A549 (cell line): ENCODE results near the gene FAM187B. TPM values are rescaled to one million over a fixed set of nuclear protein-coding genes. Genes with fewer than 3 reads are reported as not detected.
"Not testable (repeated sequence)": the region's sequence is repeated elsewhere in the genome, so short reads cannot be mapped to it uniquely, and the experiment has no call there.

Experiments
- ATAC-seq, 2 experiments: fragments of 200-7000 bp in 1 of 2; fragments of >200 bp in 1 of 2; cut with Nextera tagmentation in 1 of 2; cut with Tn5 transposase in 1 of 2; 3 replicates each; pipeline versions ENCODE4 v1.8.0 to v1.9.1; 2018 to 2020; ENCODE audit warnings: mild to moderate bottlenecking in 1 of 2, moderate library complexity in 1 of 2
- CTCF ChIA-PET: fragments of 300-600 bp; sonication (Branson Sonifier 250); formaldehyde crosslinking; extraction: SDS; loops from one replicate; lab custom pipeline; 2021; ENCODE audit warnings: antibody characterized with exemption, inconsistent platforms; lab: Yijun Ruan, JAX
- POLR2A ChIA-PET: fragments of 350-600 bp; formaldehyde crosslinking; extraction: SDS; loops from one replicate; lab custom pipeline; 2021; ENCODE audit warnings: antibody characterized with exemption, inconsistent platforms; lab: Yijun Ruan, JAX
- DNase-seq, 2 experiments: peaks; one replicate each; pipeline versions ENCODE4 v3.0.0 to v3.0.0-alpha.2; 2011 to 2016; ENCODE audit warnings: low read depth in 1 of 2, low spot score in 1 of 2
- FAIRE-seq: peaks from 2 replicates; lab custom pipeline; 2011; peaks lifted over from hg19 to GRCh38; lab: Jason Lieb, UNC
- H3K27ac ChIP-seq, 2 experiments: fragments of >200 bp; sonication (Bioruptor Twin); formaldehyde crosslinking; 3 replicates each; pipeline ENCODE4 v1.5.1; 2016 to 2017
- H3K4me1 ChIP-seq: fragments of >200 bp; sonication (Bioruptor Twin); formaldehyde crosslinking; 3 replicates; pipeline ENCODE4 v1.6.1; 2016
- H3K4me2 ChIP-seq: fragments of >200 bp; sonication (Bioruptor Twin); formaldehyde crosslinking; 3 replicates; pipeline ENCODE4 v1.6.1; 2016
- H3K4me3 ChIP-seq: fragments of >200 bp; sonication (Bioruptor Twin); formaldehyde crosslinking; 3 replicates; pipeline ENCODE4 v1.5.1; 2016
- H3K9me3 ChIP-seq: fragments of >200 bp; sonication (Bioruptor Twin); formaldehyde crosslinking; 3 replicates; pipeline ENCODE4 v1.6.1; 2016
- CEBPB ChIP-seq, 2 experiments: fragments of >200 bp in 1 of 2; sonication (Bioruptor Twin) in 1 of 2; formaldehyde crosslinking in 1 of 2; IDR thresholded peaks; 2 replicates each; pipeline ENCODE4 v1.6.1; 2012 to 2016
- EHF ChIP-seq: fragments of 250-450 bp; sonication (Bioruptor Pico); IDR thresholded peaks from 2 replicates; pipeline ENCODE4 v1.5.0; 2020; ENCODE audit warnings: mild to moderate bottlenecking
- EHMT2 ChIP-seq: fragments of 200-600 bp; sonication (generic); IDR thresholded peaks from 2 replicates; pipeline ENCODE4 v1.6.1; 2016; ENCODE audit warnings: antibody characterized with exemption, low read depth, mild to moderate bottlenecking, moderate library complexity
- ELK1 ChIP-seq: fragments of 150-350 bp; IDR thresholded peaks from 2 replicates; pipeline ENCODE4 v1.6.1; 2014; ENCODE audit warnings: low read depth, mild to moderate bottlenecking, low read length
- ESRRA ChIP-seq: fragments of 150-350 bp; IDR thresholded peaks from 2 replicates; pipeline ENCODE4 v1.6.1; 2014; ENCODE audit warnings: mild to moderate bottlenecking, low read length, borderline replicate concordance
- FOSL2 ChIP-seq, 2 experiments: fragments of 450-650 bp in 1 of 2; fragments of >200 bp in 1 of 2; sonication (Bioruptor Twin) in 1 of 2; formaldehyde crosslinking; IDR thresholded peaks; 2 replicates each; pipeline versions ENCODE4 v1.5.0 to v1.6.1; 2016 to 2020; ENCODE audit warnings: mild to moderate bottlenecking in 1 of 2, moderate library complexity in 1 of 2
- FOXS1 ChIP-seq: fragments of 250-450 bp; sonication (Bioruptor Pico); IDR thresholded peaks from 2 replicates; pipeline ENCODE4 v1.5.0; 2020; ENCODE audit warnings: mild to moderate bottlenecking, moderate library complexity
- HEYL ChIP-seq: fragments of 250-450 bp; sonication (Bioruptor Pico); IDR thresholded peaks from 2 replicates; pipeline ENCODE4 v1.8.0; 2021; ENCODE audit warnings: mild to moderate bottlenecking, moderate library complexity
- HOXB13 ChIP-seq: fragments of 250-450 bp; sonication (Bioruptor Pico); IDR thresholded peaks from 2 replicates; pipeline ENCODE4 v1.5.0; 2020; ENCODE audit warnings: low read depth, mild to moderate bottlenecking, moderate library complexity
- JUN ChIP-seq, 2 experiments: fragments of >200 bp; sonication (Bioruptor Twin); formaldehyde crosslinking; IDR thresholded peaks; 2 replicates in 1 of 2; 3 replicates in 1 of 2; pipeline ENCODE4 v1.6.1; 2016 to 2017
- KDM5A ChIP-seq: fragments of 200-600 bp; sonication (generic); IDR thresholded peaks from 2 replicates; pipeline ENCODE4 v1.6.1; 2016; ENCODE audit warnings: antibody characterized with exemption, mild to moderate bottlenecking
- PHF8 ChIP-seq: fragments of 200-600 bp; sonication (generic); IDR thresholded peaks from 2 replicates; pipeline ENCODE4 v1.6.1; 2016; ENCODE audit warnings: low read depth, mild to moderate bottlenecking, antibody characterized with exemption, moderate library complexity, borderline replicate concordance
- RAD21 ChIP-seq, 2 experiments: fragments of >200 bp in 1 of 2; sonication (Bioruptor Twin) in 1 of 2; formaldehyde crosslinking in 1 of 2; IDR thresholded peaks in 1 of 2; conservative IDR thresholded peaks in 1 of 2; 2 replicates in 1 of 2; 3 replicates in 1 of 2; pipeline ENCODE4 v1.6.1; 2012 to 2018; ENCODE audit warnings: inconsistent platforms in 1 of 2
- RCOR1 ChIP-seq: fragments of 150-350 bp; IDR thresholded peaks from 2 replicates; pipeline ENCODE4 v1.6.1; 2014; ENCODE audit warnings: antibody characterized with exemption, low read length, low read depth
- TFCP2L1 ChIP-seq: fragments of 250-450 bp; sonication (Bioruptor Pico); IDR thresholded peaks from 2 replicates; pipeline ENCODE4 v1.5.0; 2021; ENCODE audit warnings: mild to moderate bottlenecking
- ZC3H11A ChIP-seq: fragments of 450-650 bp; IDR thresholded peaks from 2 replicates; pipeline ENCODE4 v1.6.1; 2014; ENCODE audit warnings: antibody characterized with exemption, mild to moderate bottlenecking
- ZFP36 ChIP-seq: fragments of 450-650 bp; IDR thresholded peaks from 2 replicates; pipeline ENCODE4 v1.6.1; 2014; ENCODE audit warnings: borderline replicate concordance; ENCODE audit not compliant: partially characterized antibody
- WGBS: methylation state at CpG from one replicate; pipeline ENCODE4 v1.1.6; 2017; ENCODE audit errors: missing lambda C conversion rate; 5-methylcytosine and 5-hydroxymethylcytosine counted together
- polyA plus RNA-seq, 4 experiments: library from polyadenylated mRNA; depleted of rRNA in 3 of 4; stranded (reverse); fragments of >200 nt; fragmentation: RNase III in 1 of 4; extraction: RNeasy Plus Mini Kit Qiagen cat#74134 plus additional on column Dnase treatment in 1 of 4; gene quantifications; 2 replicates in 3 of 4; 3 replicates in 1 of 4; pipeline ENCODE4 v1.2.3, GENCODE V29; 2011 to 2017
- TF ChIP-seq, protein P1 (sequence below): IDR thresholded peaks from 2 replicates; pipeline ENCODE4 v1.6.1; 2012; ENCODE audit warnings: low read depth, borderline replicate concordance
- TF ChIP-seq, protein P2 (sequence below): fragments of 250-450 bp; sonication (Bioruptor Pico); IDR thresholded peaks from 2 replicates; pipeline ENCODE4 v1.5.0; 2020; ENCODE audit warnings: low read depth, mild to moderate bottlenecking, moderate library complexity

FAM187B gene
- polyA plus RNA-seq, 2 of the 4 experiments (the other 2 are of a cell fraction) = not detected

DNA sequence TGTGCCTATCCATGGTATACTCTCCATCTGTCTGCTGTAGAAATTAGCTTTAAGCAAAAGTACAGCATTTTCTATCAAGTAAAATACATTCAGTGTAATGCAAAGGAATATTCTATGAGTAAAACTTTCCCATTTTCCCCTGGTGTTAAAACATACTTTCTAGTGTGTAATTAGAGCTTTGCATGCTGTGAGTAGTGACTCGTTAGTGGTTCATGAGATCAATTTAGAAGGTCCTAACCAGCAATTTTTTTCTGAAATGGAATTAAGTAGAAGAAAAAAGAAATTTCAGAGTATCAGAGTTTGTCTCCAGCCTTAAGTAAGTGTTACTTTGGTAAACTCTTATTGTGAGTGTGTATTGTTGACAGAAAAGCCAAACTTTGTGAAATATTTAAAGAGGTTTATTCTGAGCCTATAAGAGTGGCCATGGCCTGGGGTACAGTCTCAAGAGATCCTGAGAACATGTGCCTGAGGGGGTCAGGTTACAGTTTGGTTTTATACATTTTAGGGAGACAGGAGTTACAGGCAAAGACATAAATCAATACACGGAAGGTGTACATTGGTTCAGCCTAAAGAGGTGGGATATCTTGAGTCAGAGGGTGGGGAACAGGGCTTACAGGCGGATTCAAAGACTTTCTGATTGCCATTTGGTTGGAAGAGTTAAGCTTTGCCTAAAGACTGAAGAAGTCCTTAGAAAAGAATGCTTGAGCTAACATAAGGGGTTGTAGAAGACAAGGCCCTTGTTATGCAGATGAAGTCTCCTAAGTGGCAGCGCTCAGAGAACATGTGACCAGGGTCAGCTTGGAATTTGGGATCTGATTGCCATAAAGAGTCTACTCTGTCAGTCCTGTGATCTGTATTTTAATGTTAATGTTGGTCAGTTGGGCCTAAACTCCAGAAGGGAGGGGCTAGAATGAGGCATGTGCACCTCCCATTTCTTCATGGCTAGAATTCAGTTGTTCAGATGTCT, 25.5 kb downstream of the FAM187B start:
- FAIRE-seq = peak; percentile 80
- H3K4me3 ChIP-seq = no peak overlapping the region
- ChIA-PET CTCF (interaction anchor here (0.7 to 1.2 kb wide), 4 partner anchors 12 to 136 kb away, joined by 3 read pairs; no protein-coding TSS in a partner anchor), POLR2A (no interaction called here)
- no peak overlapping the region for H3K27ac ChIP-seq
- no peak for DNase-seq
- H3K9me3 ChIP-seq = no peaks in the 10 kb centered on the region; the same call in 1 of the 3 replicates
- ATAC-seq = no peak
- no peak overlapping the region for H3K4me2 ChIP-seq
- TF ChIP-seq KDM5A = no peak
- TF ChIP-seq ZC3H11A = no peak
- no peak for TF ChIP-seq ZFP36
- no peak for TF ChIP-seq ESRRA
- no peak for TF ChIP-seq EHMT2
- TF ChIP-seq PHF8 = no peak
- TF ChIP-seq, protein P1, sequence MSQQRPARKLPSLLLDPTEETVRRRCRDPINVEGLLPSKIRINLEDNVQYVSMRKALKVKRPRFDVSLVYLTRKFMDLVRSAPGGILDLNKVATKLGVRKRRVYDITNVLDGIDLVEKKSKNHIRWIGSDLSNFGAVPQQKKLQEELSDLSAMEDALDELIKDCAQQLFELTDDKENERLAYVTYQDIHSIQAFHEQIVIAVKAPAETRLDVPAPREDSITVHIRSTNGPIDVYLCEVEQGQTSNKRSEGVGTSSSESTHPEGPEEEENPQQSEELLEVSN = no peak
- no peak for TF ChIP-seq RCOR1
- no peak for TF ChIP-seq HEYL (CRISPR knock-in tag)
- no peak for TF ChIP-seq CEBPB (IDR thresholded peaks at IDR 0.05)
- TF ChIP-seq RAD21 (conservative IDR thresholded peaks at IDR 0.05 in 1 of 2, IDR thresholded peaks at IDR 0.05 in 1 of 2) = no peak
- TF ChIP-seq JUN (IDR thresholded peaks at IDR 0.05) = no peak
- no peak for TF ChIP-seq TFCP2L1 (CRISPR knock-in tag)
- TF ChIP-seq, all 56 proteins: peak for 0
- 41% methylated on average over 4 of the region's 4 CpGs for WGBS
- no peaks in the 10 kb centered on the region for H3K4me1 ChIP-seq

DNA sequence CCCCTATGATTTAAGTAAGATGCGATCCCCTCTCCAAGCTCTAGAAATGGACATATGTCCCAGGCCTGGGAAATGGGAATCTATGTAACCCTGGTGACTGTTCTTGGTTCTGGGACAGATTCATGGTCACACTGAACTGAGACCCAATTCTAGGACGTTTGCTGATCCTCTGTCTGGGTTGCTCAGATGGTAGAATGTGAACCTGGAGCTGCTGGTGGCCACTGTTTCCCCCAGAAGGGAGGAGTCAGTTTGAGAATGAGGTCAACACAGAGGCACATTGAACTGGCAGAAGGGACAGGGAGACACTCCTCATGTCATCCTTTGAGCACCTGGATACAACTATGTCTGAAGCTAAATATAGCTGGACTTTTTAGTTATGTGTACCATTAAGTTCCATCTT, 29.1 kb downstream of the FAM187B start:
- Histone ChIP-seq H3K4me3 (no peak overlapping the region), H3K4me2 (no peak overlapping the region), H3K9me3 (no peaks in the 10 kb centered on the region; the same call in 2 of the 3 replicates), H3K27ac (no peak overlapping the region)
- no peak; a peak in 1 of 6 replicates for ATAC-seq
- FAIRE-seq = peak; percentile 65
- no peak for DNase-seq
- CTCF ChIA-PET = interaction anchor here (1.2 to 1.7 kb wide), 8 partner anchors 8 to 296 kb away, joined by 3 to 5 read pairs (median 4); no protein-coding TSS in a partner anchor
- TF ChIP-seq HOXB13 (CRISPR knock-in tag) (no peak), FOXS1 (CRISPR knock-in tag) (no peak), ELK1 (no peak), FOSL2 (IDR thresholded peaks at IDR 0.05) (no peak), FOSL2 (CRISPR knock-in tag; IDR thresholded peaks at IDR 0.05) (no peak), PHF8 (no peak), ESRRA (no peak), EHMT2 (no peak), TFCP2L1 (CRISPR knock-in tag) (no peak), EHF (CRISPR knock-in tag) (no peak)
- TF ChIP-seq, protein P2, sequence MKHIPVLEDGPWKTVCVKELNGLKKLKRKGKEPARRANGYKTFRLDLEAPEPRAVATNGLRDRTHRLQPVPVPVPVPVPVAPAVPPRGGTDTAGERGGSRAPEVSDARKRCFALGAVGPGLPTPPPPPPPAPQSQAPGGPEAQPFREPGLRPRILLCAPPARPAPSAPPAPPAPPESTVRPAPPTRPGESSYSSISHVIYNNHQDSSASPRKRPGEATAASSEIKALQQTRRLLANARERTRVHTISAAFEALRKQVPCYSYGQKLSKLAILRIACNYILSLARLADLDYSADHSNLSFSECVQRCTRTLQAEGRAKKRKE (CRISPR knock-in tag) = no peak
- TF ChIP-seq, all 56 proteins: peak for 0
- POLR2A ChIA-PET = no interaction called here
- no peaks in the 10 kb centered on the region for H3K4me1 ChIP-seq
- WGBS = 31% methylated on average over 2 of the region's 2 CpGs

DNA sequence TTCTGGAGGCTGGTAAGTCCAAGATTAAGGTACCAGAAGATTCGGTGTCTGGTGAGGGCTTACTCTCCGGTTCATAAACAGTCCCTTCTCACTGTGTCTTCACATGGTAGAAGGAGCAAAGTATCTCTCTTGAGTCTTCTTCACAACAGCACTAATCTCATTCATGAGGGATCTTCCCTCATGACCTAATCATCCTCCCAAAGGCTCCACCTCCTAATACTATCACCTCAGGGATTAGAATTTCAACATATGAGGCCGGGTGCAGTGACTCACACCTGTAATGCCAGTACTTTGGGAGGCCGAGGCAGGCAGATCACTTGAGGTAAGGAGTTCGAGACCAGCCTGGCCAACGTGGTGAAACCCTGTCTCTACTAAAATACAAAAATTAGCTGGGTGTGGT, 31.7 kb downstream of the FAM187B start:
- H3K4me2 ChIP-seq, DNase-seq, POLR2A ChIA-PET, H3K9me3 ChIP-seq, ATAC-seq, H3K4me1 ChIP-seq, H3K4me3 ChIP-seq, H3K27ac ChIP-seq: not testable (repeated sequence)
- CTCF ChIA-PET = interaction anchor here (1.5 kb wide), 1 partner anchor 9 kb away, joined by 3 read pairs; no protein-coding TSS in a partner anchor
- 10% methylated on average over 6 of the region's 6 CpGs for WGBS
- peak; percentile 68 for FAIRE-seq
